ENCODE data around the gene CENPK. TPM values are rescaled to one million over a fixed set of nuclear protein-coding genes. Genes with fewer than 3 reads are reported as not detected.

Gene CENPK
- total and polyA plus RNA-seq, 2 donors (not counting 1 experiment from before 2014, with no cell fraction given): 2.6 to 18.4 TPM

GRCh38 chr5:65546141-65546540, 16.8 kb downstream of the CENPK start:
- 100% methylated on average over 3 of the region's 5 CpGs for WGBS (ENCODE audit: insufficient coverage)

DNA sequence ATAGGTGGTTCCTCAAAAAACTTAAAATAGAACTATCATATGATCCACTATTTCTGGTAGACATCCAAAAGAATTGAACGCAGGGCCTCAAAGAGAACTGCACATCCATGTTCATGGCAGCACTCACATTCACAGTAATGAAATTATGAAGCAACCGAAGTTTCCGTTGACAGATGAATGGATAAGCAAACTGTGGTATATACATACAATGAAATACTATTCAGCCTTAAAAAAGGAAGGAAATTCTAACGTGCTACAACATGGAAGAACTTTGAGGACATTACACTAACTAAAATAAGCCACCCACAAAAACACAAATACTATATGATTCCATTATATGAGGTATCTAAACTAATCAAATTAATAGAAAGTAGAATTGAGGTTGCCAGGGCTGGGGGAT, 18.5 kb downstream of the CENPK start:
- Histone ChIP-seq H3K27me3 (replicated peaks in 1 of 4; ENCODE audit: control extremely low read depth in 1 of 4, control insufficient read depth in 3 of 4, insufficient read depth in 4 of 4, low read length in 3 of 4) (no peaks in the 10 kb centered on the region), H3K4me1 (ENCODE audit: control insufficient read depth in 2 of 2, insufficient read depth in 2 of 2, low read length in 2 of 2) (no peaks in the 10 kb centered on the region), H3K27ac (ENCODE audit: low read length in 2 of 2) (no peak overlapping the region), H4K20me1 (ENCODE audit: control insufficient read depth, insufficient read depth, low read length, poor library complexity, severe bottlenecking) (no peaks in the 10 kb centered on the region), H3K9me3 (ENCODE audit: control extremely low read depth in 1 of 3, control insufficient read depth in 2 of 3, insufficient read depth in 1 of 3, low read length in 2 of 3) (no peaks in the 10 kb centered on the region), H3K79me2 (ENCODE audit: control insufficient read depth, insufficient read depth, low read length) (no peaks in the 10 kb centered on the region), H3K36me3 (replicated peaks in 1 of 2; ENCODE audit: control extremely low read depth in 1 of 2, control insufficient read depth in 1 of 2, extremely low read depth in 1 of 2, insufficient read depth in 2 of 2, low read length in 1 of 2) (peaks cover 6% of the 10 kb centered on the region in 2 experiments), H3K4me3 (ENCODE audit: control extremely low read depth in 1 of 5, extremely low read depth in 1 of 5, insufficient read depth in 1 of 5, low read depth in 2 of 5, low read length in 4 of 5) (no peak overlapping the region), H2AFZ (ENCODE audit: insufficient read depth, low read depth, low read length, poor library complexity, severe bottlenecking) (no peak overlapping the region), H3K4me2 (replicated peaks; ENCODE audit: low read depth, low read length, poor library complexity, severe bottlenecking) (no peak overlapping the region), H3K9ac (ENCODE audit: low read length) (no peak overlapping the region)
- no peaks in the 10 kb centered on the region for H3K9me3 Mint-ChIP-seq (ENCODE audit: insufficient read depth)
- DNase-seq (no peak), ATAC-seq (ENCODE audit: low read depth) (no peak)
- no peak overlapping the region for H3K27ac Mint-ChIP-seq
- no peaks in the 10 kb centered on the region for H3K4me1 Mint-ChIP-seq
- H3K27me3 Mint-ChIP-seq: no peaks in the 10 kb centered on the region
- intact Hi-C loops (cut with micrococcal nuclease): no loop called here
- TF ChIP-seq CTCF (IDR thresholded peaks at IDR 0.05): no peak
- TF ChIP-seq EZH2 (IDR thresholded peaks at IDR 0.05; ENCODE audit: borderline replicate concordance, insufficient read depth, low read depth, low read length, poor library complexity, severe bottlenecking): no peak
- no peak overlapping the region for H3K4me3 Mint-ChIP-seq
- ChIA-PET POLR2A (no interaction called here), CTCF (no interaction called here)
- WGBS (ENCODE audit: insufficient coverage): no CpG with 5 or more reads among the region's 4 CpGs

More at GRCh38 chr5:65546141-65546540, 16.8 kb downstream of the CENPK start:
- Histone ChIP-seq H3K79me2 (ENCODE audit: control insufficient read depth, insufficient read depth, low read length) (no peaks in the 10 kb centered on the region), H3K4me1 (ENCODE audit: control insufficient read depth in 2 of 2, insufficient read depth in 2 of 2, low read length in 2 of 2) (no peaks in the 10 kb centered on the region), H3K4me2 (replicated peaks; ENCODE audit: low read depth, low read length, poor library complexity, severe bottlenecking) (no peak overlapping the region), H3K27me3 (replicated peaks in 1 of 4; ENCODE audit: control extremely low read depth in 1 of 4, control insufficient read depth in 3 of 4, insufficient read depth in 4 of 4, low read length in 3 of 4) (no peaks in the 10 kb centered on the region), H2AFZ (ENCODE audit: insufficient read depth, low read depth, low read length, poor library complexity, severe bottlenecking) (no peak overlapping the region), H3K9me3 (ENCODE audit: control extremely low read depth in 1 of 3, control insufficient read depth in 2 of 3, insufficient read depth in 1 of 3, low read length in 2 of 3) (no peaks in the 10 kb centered on the region), H3K36me3 (replicated peaks in 1 of 2; ENCODE audit: control extremely low read depth in 1 of 2, control insufficient read depth in 1 of 2, extremely low read depth in 1 of 2, insufficient read depth in 2 of 2, low read length in 1 of 2) (peaks cover 6% of the 10 kb centered on the region in 2 experiments), H3K27ac (ENCODE audit: low read length in 2 of 2) (no peak overlapping the region), H4K20me1 (ENCODE audit: control insufficient read depth, insufficient read depth, low read length, poor library complexity, severe bottlenecking) (no peaks in the 10 kb centered on the region), H3K4me3 (ENCODE audit: control extremely low read depth in 1 of 5, extremely low read depth in 1 of 5, insufficient read depth in 1 of 5, low read depth in 2 of 5, low read length in 4 of 5) (no peak overlapping the region), H3K9ac (ENCODE audit: low read length) (no peak overlapping the region)
- Mint-ChIP-seq H3K27ac (no peak overlapping the region), H3K27me3 (no peaks in the 10 kb centered on the region), H3K4me1 (no peaks in the 10 kb centered on the region), H3K9me3 (ENCODE audit: insufficient read depth) (no peaks in the 10 kb centered on the region), H3K4me3 (no peak overlapping the region)
- TF ChIP-seq CTCF (IDR thresholded peaks at IDR 0.05): no peak
- TF ChIP-seq EZH2 (IDR thresholded peaks at IDR 0.05; ENCODE audit: borderline replicate concordance, insufficient read depth, low read depth, low read length, poor library complexity, severe bottlenecking): no peak
- ChIA-PET POLR2A (no interaction called here), CTCF (no interaction called here)
- no peak for DNase-seq
- intact Hi-C loops (cut with micrococcal nuclease): no loop called here
- ATAC-seq (ENCODE audit: low read depth): no peak
